HPDE6-E6E7 (cell line): Measurements from ENCODE around the gene CUL1.

ENCODE experiments used
- DNase-seq: peaks from one replicate; pipeline ENCODE4 v3.0.0; 2011; ENCODE audit warnings: missing footprints; ENCODE audit errors: extremely low spot score

Gene CUL1

DNA sequence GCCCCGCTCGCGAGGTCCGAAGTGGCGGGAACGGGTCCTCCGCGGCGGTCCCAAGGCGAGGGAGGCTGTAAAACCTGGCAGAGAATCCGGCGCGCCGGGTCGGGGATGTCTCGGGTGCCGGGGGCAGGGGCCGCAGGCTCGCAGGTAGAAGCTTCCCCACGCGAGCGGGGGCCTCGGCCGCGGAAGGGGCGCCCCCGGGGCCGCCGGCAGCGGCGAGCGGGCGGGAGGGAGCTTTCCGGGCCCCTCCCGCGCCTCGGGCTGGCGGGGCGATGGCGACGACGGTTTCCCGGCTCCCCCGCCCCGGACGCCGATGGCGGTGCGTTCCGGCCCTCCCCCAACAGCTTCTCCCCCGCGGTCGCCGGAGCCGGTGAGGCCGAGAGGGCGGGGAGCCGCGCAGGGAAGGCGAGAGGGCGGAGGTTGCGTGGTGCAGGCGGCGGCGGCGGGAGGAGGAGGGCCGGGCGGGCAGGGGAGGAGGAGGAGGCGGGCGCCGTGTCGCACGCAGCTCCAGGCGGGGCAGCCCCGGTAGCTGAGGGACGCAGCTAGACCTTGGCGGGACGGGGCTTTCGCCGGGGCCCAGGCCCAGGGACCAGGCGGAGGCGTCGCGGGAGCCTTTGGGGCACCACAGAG, at the start of gene CUL1:
Gene CUL1 (plus strand): TSS at position 507 of the 627 bp plus-strand sequence. CDS start 31,220 bp downstream, outside the sequence.
- DNase-seq: peak; percentile 64

DNA sequence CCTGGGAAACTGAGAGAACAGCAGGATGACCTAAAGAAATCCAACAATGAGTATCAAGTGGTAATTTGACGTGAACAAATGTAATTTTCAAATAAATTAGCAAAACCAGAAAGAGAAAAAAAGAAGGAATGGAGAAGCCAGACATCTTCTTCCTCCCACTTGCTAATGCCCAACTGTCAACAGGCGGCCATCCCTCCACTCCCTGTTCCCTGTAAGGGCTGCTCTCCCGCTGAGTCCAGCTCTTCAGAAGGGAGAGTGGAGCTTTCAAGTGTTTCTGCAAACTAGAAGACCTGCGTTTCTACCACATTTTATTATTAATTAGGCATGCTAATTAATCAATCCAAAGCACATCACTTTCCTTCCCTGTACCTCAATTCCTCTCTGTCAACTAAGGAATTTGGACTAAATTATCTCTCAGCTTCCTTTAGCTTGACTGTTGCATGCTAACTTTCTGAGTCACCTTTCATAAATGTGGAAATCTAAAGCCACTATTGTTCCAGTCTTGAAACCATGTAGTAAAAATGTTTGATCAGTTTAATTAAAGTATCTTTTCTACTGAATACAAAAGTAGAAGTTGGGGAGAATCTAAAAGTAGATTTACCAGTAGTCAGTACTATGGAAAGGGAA, 48.4 kb upstream of the CUL1 start:
- DNase-seq: no peak

DNA sequence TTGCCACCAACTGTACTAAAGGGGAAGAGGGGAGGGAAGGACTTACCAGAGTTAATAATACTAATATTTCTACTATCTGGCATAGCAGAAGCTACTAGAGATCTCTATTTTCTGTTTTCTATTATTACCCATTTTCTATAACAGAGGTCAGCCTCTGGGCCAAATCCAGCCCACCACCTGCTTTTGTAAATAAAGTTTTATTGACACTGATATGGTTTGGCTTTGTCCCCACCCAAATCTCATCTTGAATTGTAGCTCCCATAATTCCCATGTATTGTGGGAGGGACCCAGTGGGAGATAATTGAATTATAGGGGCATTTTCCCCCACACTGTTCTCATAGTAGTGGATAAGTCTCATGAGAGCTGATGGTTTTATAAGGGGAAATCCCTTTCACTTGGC, 45.9 kb upstream of the CUL1 start:
- DNase-seq: no peak

DNA sequence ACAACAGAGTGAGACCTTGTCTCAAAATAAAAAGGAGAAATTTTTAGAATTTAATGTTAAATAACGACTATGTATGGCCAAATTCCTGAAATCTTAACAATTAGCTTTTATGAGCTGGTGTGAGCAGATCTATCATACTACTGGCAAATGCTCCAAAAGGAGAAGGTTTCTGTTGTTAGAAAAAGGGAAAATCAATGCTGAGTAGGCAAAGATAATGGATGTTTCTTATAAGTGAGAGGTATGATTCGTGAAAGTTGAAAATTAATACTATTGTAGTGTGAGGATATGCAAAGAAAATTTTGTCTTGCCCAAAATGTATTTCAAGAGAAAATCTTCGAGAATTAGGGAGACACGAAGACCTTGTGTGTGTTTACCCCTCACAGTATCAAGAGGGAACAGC, 40.8 kb upstream of the CUL1 start:
- no peak for DNase-seq

DNA sequence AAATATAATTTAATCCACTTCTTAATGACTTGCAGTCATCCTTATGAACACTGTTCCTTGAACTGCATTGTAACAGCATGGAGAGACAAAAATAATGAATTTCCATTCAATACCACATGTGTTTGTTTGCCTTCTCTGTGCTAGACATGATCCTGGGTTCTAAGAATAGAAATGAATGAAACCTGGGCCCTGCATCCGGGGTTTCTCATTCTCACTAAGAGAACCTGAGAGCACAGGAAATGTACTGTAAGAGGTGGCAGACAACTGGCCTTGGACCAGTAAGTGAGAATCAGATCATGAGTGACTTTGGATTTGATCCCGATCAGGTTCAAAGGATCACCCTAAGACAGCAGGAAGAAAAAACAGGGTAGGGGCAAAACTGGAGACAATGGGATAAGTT, 37.2 kb upstream of the CUL1 start:
- DNase-seq: no peak

DNA sequence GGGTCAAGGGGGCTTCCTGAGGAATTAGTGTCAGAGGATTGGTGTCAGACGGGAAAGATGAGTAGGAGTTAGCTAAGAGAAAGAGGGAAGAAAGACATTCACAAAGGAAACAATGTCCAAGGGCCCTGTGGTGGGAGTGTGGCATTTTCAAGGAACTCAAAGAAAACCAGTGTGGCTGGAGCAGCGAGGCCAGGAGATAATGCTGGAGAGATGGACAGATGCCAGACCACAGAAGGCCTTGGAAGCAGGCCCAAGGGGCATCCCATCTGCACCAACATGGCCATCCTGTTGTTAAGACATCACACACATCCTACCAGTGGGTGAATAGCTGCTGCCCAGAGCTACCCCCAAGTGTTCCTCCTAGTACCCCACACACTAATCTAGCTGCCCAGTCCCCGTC, 36.1 kb upstream of the CUL1 start:
- no peak for DNase-seq

DNA sequence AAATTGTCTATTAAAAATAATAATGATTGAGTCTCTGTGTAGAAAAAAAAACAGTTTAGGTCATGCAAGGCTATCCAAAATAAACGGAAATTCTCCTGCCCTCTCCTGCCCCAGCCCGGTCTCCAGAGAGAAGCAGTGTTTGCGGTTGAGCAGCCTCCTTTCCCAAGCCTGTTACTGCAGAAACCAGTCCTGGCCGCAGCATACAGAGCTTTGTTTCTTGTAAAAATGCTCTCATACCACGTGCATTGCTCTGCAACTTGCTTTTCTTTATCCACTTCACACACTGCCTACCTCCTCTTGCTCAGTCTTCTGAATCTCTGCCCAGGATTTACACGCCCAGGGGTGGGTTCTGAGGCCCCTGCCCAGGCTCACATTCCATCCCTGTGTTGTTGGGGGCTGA, 34.4 kb upstream of the CUL1 start:
- no peak for DNase-seq

DNA sequence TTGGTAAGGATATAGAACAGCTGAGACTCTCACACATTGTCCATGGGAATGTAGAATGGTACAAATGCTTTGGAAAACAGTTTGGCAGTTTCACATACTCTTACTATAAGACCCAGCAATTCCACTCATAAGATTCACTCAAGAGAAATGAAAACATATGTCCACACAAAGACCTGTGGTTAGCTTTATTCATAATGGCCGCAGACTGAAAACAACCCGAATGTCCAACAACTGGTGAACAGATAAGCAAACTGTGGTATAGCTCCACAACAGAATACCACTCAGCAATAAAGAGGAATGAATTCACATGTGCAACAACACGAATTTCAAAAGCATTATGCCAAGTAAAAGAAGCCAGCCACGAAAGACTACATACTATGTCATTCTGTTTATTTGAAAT, 33.5 kb upstream of the CUL1 start:
- DNase-seq: no peak

DNA sequence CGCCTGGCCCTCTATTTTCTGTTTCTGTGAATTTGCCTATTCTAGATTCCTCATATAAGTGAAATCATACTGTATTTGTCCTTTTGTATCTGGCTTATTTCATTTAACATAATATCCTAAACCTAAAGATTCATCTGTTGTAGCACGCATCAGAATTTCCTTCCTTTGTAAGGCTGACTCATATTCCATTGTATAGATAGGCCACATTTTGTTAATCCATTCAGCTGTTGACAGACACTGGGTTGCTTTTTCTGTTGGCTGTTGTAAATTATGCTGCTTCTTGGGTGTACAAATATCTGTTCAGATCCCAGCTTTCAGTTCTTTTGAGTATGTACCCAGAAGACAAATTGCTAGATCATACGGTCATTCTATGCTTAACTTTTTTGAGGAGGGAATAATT, 28.8 kb upstream of the CUL1 start:
- no peak for DNase-seq

DNA sequence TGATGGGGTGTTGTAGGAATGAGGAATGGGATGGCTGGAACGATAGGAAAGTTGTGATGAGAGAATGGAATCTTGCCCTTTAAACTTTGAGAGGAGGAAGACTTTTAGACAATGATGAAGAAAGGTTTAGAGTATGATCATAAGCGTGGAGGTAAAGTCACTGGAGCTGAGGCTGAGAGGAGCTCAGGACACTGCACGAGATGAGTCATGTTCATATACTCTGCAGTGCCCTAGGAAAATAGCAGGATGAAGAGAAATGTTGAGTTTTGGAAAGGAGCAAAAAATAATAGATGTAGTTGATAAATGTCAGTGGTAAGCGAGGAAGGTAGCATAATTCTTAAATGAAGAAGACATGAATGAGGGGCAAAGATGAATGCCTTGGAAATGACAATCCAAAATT, 28.3 kb upstream of the CUL1 start:
- DNase-seq: no peak

DNA sequence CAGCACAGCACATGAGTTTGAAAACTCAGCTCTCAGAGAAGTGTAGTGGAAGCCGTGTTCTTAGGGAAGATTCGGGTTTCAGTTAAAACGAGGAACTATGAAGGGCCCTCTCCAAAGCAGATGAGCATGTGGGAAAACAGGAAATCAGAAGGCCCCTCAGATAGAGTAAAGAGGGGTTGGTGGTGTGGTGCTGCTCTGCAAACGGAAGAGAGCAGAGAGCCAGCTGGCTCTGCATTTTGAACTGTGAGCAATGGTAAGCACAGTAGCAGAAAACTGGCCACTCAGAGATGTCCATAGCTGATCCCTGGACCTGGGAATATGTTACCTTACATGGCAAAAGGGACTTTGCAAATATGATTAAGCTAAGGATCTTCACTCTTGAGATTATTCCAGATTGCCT, 27.9 kb upstream of the CUL1 start:
- no peak for DNase-seq

DNA sequence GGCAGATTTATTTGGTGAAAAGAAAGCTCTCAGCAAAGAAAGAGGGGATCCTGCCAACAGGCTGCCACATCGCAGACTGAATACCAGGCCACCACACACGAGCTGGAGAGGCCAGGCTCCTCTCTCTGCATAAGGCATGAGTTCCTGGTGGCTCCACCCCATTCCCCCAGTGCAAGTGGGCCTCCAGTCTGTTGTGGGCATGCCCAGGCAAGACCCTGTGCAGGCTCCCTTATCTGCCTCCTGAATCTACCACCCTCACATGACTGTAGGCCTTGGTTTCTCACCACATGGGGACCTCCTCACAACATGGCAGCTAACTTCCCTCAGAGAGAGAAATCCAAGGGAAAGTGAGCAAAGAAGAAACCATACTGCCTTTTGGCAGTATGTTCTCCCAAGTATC, 26.7 kb upstream of the CUL1 start:
- DNase-seq: no peak

DNA sequence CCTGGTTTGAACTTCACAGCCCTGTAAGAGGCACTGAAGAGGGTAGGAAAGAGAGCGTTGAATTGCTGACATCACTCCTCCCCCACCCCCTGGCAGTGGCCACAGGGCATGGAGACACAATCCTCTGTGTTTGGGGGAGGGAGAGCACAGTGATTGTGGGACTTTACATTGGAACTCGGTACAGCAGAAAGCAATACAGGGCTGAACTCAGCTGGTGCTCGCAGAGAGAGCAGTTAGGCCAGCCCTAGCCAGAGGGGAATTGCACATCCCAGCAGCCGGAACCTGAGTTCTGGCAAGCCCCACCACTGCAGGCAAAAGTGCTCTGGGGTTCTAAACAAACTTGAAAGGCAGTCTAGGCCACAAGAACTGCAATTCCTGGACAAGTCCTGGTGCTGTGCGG, 24.0 kb upstream of the CUL1 start:
- DNase-seq: no peak

DNA sequence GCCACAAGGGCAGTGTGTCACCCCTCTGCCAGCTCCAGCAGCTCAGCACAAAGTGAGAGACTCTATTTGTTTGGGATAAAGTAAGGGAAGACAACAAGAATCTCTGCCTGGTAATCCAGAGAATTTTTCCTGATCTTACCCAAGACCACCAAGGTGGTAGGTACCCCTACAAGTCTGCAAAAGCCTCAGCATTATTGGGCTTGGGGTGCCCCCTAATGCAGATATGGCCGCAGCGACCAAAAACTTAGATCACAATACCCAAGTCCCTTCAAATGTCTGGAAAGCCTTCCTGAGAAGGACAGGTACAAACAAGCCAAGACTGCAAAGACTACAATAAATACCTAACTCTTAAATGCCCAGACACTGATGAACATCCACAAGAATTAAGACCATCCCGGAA, 22.4 kb upstream of the CUL1 start:
- no peak for DNase-seq

DNA sequence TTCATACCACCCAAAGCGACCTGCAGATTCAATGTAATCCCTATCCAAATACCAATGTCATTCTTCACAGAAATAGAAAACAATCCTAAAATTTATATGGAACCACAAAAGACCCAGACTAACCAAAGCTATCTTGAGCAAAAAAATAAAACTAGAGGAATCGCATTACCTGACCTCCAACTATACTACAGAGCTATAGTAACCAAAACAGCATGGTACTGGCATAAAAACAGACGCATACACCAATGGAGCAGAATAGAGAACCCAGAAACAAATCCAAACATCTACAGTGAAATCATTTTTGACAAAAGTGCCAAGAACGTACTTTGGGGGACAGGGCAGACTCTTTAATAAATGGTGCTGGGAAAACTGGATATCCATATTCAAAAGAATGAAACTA, 16.9 kb upstream of the CUL1 start:
- no peak for DNase-seq

DNA sequence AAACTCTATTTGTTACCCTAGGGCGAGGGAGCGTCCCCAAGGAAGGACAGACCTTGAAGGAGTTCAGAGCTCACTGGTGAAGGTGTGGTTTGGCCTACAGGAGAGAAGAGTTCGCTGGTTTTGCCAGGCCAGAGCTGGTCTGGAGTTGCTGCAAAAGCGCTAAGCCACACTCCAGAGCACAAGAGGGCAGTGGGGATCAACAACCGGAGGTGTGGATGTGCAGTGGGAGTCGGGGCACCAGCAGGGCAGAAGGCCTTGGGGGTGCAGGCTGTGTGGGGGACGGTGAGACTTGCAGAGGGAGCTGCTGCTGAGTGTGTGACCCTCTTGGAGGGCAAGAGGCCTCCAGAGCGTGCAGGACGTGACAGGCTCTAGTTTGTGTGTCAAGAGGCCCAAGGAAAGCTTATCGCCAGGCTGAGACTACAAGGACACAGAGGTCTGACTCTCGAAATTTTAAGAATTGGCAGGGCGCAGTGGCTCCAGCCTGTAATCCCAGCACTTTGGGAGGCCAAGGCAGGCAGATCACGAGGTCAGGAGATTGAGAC, 14.3 kb upstream of the CUL1 start:
- DNase-seq: no peak

DNA sequence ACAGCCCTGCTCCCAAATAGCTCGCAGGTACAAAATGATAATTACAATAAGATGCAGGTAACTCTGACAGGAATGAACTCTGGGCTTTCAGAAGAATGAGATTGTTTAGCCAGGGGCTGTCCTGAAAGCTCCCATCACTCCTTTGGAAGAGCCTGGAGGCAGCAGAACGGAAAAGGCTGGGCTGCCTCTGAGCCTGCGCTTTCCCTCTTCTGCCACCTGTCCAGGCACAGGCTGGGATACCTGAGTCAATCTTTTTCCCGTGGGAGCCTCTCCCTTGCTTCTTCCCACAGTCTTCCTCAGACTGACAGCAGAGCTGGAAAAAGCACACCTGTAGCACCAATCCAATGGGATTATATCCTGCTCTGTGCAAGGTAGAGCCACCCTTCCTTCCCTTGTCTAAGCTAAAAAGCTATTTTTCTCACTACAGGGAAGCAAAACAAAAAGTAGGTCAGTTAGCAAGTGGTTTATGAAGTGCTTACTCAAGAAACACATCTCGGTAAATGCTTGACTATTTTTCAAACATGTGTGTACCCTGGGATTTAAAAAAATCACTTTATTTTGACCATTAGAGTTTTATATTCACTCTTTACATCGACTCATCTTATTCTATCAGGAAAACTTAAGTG, 12.3 kb upstream of the CUL1 start:
- DNase-seq: no peak

DNA sequence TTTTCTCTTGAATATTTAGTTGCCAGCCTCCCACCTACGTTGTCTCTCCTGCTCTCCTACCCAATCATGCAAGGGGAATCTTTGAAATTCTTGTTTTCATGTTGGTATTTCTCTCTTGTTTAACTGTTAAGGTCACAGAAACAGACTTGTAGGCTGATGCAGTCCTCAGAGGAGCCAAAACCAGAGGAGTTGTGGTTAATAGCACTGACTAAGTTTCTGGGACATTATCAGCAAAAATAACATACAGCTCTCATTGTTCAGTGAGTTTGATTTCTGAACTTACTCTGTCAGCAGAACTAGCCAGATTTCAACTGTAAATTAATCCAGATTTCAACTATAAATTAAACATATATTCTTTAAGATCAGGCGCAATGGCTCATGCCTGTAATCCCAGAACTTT, 11.1 kb upstream of the CUL1 start:
- DNase-seq: no peak

DNA sequence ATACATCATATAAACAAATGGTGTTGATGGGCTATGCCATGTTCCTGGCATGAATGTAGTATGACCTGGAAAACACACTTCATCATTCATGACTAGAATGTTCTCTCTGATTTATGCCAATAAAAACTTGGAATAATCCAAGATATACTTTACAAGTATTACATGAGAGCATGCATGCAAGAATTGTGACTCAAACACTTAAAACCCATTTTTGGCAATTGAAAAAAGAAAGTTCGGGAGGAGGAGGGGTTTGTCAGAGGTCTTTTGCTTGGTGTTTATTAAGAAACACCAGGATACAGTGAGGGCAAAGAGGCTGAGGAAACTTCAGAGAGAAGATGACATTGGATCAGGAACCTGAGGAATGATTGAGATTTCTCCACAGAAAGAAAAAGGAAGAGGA, 10.2 kb upstream of the CUL1 start:
- no peak for DNase-seq

DNA sequence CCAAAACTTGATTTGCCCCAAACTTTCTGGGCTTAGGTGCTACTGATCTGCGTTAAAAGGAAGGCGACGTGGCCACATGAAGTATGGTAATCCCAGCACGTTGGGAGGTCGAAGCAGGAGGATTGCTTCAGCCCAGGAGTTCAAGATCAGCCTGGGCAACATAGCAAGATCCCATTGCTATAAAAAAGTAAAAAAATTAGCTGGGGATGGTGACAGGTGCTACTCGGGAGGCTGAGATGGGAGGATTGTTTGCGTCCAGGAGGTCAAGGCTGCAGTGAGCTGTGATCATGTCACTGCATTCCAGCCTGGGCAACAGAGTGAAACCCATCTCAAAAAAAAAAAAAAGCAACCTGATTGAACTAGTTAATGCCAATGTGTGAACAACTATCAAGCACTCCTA, 5.1 kb upstream of the CUL1 start:
- DNase-seq: no peak

DNA sequence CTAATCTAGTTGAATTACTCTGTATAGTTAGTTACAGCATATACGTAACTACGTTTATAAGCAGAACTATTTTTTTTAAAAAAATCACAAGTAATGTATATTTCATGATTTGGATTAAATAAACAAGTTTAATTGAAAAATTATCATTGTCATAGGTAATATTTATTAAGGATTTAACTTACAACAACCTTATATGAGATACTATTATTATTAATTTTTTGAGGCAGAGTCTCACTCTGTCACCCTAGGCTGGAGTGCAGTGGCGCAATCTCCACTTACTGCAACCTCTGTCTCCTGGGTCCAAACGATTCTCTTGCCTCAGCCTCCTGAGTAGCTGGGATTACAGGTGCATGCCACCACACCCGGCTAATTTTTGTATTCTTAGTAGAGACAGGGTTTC, 4.1 kb upstream of the CUL1 start:
- no peak for DNase-seq

DNA sequence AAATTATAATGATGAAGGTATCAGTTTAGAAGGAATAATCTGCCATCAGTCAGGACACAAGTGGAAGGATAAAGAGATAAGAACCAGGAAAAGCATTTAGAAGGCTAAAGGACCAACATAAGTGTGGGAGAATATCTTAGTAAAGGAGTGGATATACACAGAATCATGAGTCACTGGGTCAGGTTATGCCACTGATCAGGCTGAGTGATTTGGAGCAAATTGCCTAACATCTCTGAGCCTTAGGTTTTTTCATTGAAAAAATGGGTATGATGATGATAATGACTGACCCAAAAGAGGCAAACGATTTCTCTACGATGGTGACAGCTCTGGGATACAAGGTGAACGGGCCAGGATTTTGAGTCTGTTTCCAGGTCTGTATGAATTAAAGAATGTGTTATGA, 2.8 kb upstream of the CUL1 start:
- DNase-seq: no peak

DNA sequence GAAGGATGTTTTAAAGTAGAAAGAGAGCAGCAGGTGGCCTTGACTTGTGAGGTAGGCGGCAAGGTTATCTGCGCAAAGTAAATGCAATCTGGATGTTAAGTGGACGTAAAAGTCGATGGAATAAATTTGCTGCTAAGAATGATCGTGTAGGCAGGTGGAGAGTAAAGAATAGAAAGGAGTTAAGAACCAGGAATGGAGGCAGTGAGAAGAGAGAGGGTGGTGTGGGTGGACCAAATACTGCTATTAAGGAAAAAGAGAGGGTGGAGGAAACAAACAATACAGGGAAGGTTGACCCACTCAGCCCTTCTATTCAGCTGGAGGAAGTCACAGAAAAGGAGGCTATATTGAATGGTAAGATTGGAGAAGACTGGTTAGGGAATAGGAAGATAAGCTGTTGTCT, 1.9 kb upstream of the CUL1 start:
- no peak for DNase-seq
